ENCODE data around the gene OLFML2A.

Gene OLFML2A

DNA sequence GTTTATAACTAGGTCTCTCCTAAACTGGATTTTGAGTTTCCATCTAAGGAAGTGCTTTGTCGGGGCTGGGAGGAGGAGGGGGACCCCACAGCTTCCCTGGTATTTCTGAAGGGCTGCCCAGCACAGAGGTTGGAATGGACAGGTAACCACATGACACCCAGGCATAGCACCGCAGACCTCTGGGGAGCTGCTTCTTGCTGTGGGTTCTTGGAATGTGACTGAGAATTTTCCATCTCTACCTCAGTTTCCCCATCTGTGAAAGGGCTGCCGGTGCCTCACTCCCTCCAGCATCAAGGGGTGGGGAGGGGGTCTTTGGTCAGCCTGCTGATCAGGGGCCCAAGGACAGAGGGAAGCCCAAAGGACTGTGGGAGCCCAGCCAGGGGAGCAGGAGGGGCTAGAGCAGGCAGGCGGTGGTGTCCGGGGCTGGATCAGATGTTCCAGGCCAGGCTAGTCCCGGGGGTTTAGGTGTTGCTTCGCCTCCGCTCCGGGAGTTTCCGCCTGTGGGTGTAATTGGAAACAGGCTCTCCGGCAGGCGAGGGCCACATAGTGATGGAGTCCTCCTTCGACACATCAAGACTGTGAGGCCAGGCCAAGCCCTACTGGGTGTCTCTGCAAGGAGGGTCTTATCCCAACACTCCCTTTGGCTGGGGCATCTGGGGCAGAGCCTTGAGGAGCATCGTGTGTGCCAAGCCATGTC is 3.3 kb downstream of the OLFML2A start:
- Histone ChIP-seq H3K4me1 (ENCODE audit: insufficient read depth, low read length) (peaks cover 48% of the 10 kb centered on the region), H3K27me3 (ENCODE audit: control insufficient read depth in 1 of 2, insufficient read depth in 2 of 2, low read length in 2 of 2) (no peaks in the 10 kb centered on the region), H3K9me3 (ENCODE audit: low read length) (no peaks in the 10 kb centered on the region), H3K4me3 (ENCODE audit: low read depth in 1 of 2, low read length in 2 of 2) (peak overlapping the region; percentile 30 to 39), H3K9ac (ENCODE audit: low read length) (peak overlapping the region; percentile 34), H3K27ac (ENCODE audit: low read depth, low read length) (peak overlapping the region; percentile 29), H3K36me3 (ENCODE audit: insufficient read depth, low read length) (no peaks in the 10 kb centered on the region)

DNA sequence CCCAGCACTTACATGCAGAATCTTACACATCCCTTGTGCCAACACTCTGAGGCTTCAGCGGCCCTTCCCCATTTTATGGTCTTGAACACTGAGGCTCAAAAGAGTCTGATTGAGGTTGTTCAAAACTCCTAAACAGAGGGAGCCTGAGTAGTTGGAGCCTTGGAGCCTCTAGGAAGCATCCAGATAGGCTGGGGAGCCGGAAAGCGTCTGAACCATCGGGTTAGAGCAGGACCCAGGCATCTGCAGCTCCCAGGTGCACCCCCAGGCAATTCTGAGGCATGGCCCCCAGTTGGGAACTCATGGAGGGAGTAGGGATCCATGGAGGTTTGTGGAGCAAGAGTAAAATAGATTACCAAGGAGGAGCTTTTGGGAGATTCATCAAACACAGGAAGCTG is 3.8 kb downstream of the OLFML2A start:
- H3K27me3 ChIP-seq (ENCODE audit: control insufficient read depth in 1 of 2, insufficient read depth in 2 of 2, low read length in 2 of 2), result no peaks in the 10 kb centered on the region

DNA sequence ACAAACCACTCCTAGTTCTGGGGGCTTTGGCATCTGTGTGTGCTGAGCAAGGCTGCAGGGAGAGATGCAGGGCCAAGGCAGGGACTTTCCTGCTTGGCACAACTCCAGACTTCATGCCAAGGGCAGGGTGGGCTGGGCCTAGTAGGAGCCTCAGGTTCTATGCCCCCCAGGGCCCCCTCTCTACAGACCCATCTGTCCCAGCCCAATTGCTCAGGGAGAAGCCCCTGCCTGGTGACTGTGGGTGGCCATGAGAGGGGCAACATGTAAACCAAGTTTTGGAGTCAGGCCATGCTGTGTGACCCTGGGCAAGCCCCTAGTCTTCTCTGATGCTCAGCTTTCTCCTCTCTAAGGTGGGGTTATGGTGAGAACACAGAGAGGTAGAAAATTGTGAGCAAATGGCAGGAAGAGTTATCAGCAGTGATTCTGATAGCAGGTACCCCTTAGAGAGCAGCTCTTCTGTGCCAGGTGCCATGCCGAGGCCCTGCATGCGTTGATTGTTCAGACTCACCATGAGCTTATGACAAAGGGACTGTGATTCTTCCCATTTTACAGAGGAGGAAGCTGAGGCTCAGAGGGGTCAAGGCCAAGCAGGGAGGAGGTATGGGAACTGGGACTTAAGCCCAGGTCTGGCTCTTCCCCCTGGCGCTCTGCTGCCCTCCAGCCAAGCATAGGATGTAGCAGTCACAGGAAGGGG is 5.2 kb downstream of the OLFML2A start:
- Histone ChIP-seq H3K9ac (ENCODE audit: low read length) (no peak overlapping the region), H3K27ac (ENCODE audit: low read depth, low read length) (no peak overlapping the region), H3K9me3 (ENCODE audit: low read length) (no peaks in the 10 kb centered on the region), H3K4me1 (ENCODE audit: insufficient read depth, low read length) (peaks cover 42% of the 10 kb centered on the region), H3K27me3 (ENCODE audit: control insufficient read depth in 1 of 2, insufficient read depth in 2 of 2, low read length in 2 of 2) (no peaks in the 10 kb centered on the region), H3K4me3 (ENCODE audit: low read depth in 1 of 2, low read length in 2 of 2) (no peak overlapping the region), H3K36me3 (ENCODE audit: insufficient read depth, low read length) (peaks cover 4% of the 10 kb centered on the region)

More for the DNA sequence above, 3.8 kb downstream of the OLFML2A start:
- no peak overlapping the region for H3K4me3 ChIP-seq (ENCODE audit: low read depth in 1 of 2, low read length in 2 of 2)
- H3K36me3 ChIP-seq (ENCODE audit: insufficient read depth, low read length), result no peaks in the 10 kb centered on the region
- no peak overlapping the region for H3K9ac ChIP-seq (ENCODE audit: low read length)
- no peaks in the 10 kb centered on the region for H3K9me3 ChIP-seq (ENCODE audit: low read length)
- peaks cover 48% of the 10 kb centered on the region for H3K4me1 ChIP-seq (ENCODE audit: insufficient read depth, low read length)
- peak overlapping the region; percentile 29 for H3K27ac ChIP-seq (ENCODE audit: low read depth, low read length)

DNA sequence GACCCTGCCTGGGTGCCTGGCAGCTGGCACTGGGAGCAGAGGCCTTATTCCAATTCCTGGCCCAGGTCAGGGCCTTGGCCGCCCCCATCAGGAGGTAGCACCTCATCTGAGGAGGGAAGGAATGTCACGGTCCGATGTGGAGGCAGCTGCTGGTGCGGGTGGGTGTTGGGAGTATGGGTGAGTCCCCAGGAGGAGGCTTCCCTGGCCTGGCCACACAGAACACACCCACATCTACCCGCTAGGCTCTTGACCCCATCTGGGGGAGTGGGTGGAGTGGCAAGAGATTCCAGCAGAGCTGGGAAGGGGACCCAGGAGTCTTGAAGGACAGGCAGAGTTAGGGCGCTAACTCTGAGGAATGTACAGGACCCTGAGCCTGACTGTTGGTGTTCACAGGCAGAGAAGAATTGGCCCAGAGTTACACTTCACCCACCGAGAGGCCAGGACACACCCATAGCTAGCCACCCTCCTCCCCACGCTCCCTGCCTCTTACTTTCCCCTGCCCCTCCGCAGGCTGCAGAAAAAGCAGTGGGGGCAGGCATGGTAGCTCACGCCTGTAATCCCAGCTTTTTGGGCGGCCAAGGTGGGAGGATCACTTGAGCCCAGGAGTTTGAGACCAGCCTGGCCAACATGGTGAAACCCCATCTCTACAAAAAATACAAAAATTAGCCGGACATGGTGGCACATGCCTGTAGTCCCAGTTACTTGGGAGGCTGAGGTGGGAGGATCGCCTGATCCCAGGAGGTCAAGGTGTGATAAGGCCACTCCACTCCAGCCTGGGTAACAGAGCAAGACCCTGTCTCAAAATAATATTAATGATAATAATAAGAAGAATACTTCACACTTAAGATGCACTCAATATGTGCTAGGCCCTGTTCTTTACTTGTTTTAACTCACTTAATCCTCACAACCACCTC is 6.0 kb downstream of the OLFML2A start:
- H3K36me3 ChIP-seq (ENCODE audit: insufficient read depth, low read length), result peaks cover 4% of the 10 kb centered on the region
- no peak overlapping the region for H3K27ac ChIP-seq (ENCODE audit: low read depth, low read length)
- H3K27me3 ChIP-seq (ENCODE audit: control insufficient read depth in 1 of 2, insufficient read depth in 2 of 2, low read length in 2 of 2), result no peaks in the 10 kb centered on the region
- no peak overlapping the region for H3K9ac ChIP-seq (ENCODE audit: low read length)
- H3K4me3 ChIP-seq (ENCODE audit: low read depth in 1 of 2, low read length in 2 of 2), result no peak overlapping the region
- peaks cover 42% of the 10 kb centered on the region for H3K4me1 ChIP-seq (ENCODE audit: insufficient read depth, low read length)
- no peaks in the 10 kb centered on the region for H3K9me3 ChIP-seq (ENCODE audit: low read length)

DNA sequence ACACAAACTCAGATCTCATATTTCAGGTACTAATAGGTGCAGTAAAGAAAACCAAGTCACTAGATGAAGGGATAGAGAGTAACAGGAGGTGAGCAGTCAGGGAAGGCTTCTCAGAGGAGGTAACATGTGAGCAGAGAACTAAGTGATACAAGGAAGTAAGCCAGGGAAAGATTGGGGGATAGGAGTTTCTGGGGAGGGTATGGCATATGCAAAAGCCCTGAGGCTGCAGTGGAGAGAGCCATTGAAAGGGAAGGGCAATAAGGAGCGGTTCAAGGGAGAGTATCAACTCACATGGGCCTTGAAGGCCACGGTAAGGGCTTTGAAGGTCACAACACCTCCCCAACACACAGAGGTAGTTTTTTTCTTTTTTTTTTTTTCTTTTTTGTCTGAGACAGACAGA is 6.9 kb downstream of the OLFML2A start:
- Histone ChIP-seq H3K36me3 (ENCODE audit: insufficient read depth, low read length) (peaks cover 9% of the 10 kb centered on the region), H3K9ac (ENCODE audit: low read length) (no peak overlapping the region), H3K27ac (ENCODE audit: low read depth, low read length) (no peak overlapping the region), H3K4me1 (ENCODE audit: insufficient read depth, low read length) (peaks cover 37% of the 10 kb centered on the region), H3K9me3 (ENCODE audit: low read length) (no peaks in the 10 kb centered on the region), H3K4me3 (ENCODE audit: low read depth in 1 of 2, low read length in 2 of 2) (no peak overlapping the region), H3K27me3 (ENCODE audit: control insufficient read depth in 1 of 2, insufficient read depth in 2 of 2, low read length in 2 of 2) (no peaks in the 10 kb centered on the region)

DNA sequence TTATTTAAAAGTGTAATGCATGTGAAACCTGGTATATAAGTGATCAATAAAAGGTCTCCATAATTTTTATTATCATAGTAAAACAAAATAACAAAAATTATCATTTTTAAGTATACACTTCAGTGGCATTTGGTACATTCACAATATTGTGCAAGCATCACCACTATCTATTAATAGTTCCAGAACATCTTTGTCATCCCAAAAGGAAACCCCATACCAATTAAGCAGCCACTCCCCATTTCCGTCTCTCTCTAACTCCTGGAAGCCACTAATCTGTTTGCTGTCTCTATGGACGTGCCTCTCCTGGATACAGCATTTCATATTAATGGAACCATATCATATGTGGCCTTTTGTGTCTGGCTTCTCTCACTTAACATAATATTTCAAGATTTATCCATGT is 7.6 kb downstream of the OLFML2A start:
- no peak overlapping the region for H3K27ac ChIP-seq (ENCODE audit: low read depth, low read length)

DNA sequence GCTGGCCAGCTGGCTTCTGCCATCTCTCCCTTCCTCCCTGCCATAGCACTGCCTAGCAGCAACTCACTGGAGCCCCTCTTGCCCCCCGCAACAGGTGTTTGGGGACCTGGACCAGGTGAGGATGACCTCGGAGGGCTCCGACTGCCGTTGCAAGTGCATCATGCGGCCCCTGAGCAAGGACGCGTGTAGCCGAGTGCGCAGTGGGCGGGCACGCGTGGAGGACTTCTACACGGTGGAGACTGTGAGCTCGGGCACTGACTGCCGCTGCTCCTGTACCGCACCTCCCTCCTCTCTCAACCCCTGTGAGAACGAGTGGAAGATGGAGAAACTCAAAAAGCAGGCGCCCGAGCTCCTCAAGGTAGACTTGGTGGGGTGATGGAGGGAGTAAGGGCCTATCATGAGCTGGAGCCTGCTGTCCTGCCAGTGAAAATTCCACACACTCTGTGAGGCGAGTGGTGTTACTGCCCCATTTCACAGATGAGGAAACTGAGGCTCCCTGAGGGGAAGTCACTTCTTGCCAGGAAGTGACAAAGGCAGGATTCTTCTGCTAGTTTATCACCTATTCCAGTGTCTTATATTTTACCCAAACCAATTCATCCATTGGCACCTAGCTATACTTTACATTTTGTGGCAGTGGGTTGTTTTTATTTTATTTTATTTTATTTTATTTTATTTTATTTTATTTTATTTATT is 10.1 kb downstream of the OLFML2A start:
- H3K4me3 ChIP-seq (ENCODE audit: low read depth in 1 of 2, low read length in 2 of 2), result no peak overlapping the region

More for the DNA sequence above, 7.6 kb downstream of the OLFML2A start:
- no peak overlapping the region for H3K4me3 ChIP-seq (ENCODE audit: low read depth in 1 of 2, low read length in 2 of 2)
- H3K9me3 ChIP-seq (ENCODE audit: low read length), result no peaks in the 10 kb centered on the region
- no peak overlapping the region for H3K9ac ChIP-seq (ENCODE audit: low read length)
- peaks cover 15% of the 10 kb centered on the region for H3K36me3 ChIP-seq (ENCODE audit: insufficient read depth, low read length)
- no peaks in the 10 kb centered on the region for H3K27me3 ChIP-seq (ENCODE audit: control insufficient read depth in 1 of 2, insufficient read depth in 2 of 2, low read length in 2 of 2)
- peaks cover 30% of the 10 kb centered on the region for H3K4me1 ChIP-seq (ENCODE audit: insufficient read depth, low read length)

DNA sequence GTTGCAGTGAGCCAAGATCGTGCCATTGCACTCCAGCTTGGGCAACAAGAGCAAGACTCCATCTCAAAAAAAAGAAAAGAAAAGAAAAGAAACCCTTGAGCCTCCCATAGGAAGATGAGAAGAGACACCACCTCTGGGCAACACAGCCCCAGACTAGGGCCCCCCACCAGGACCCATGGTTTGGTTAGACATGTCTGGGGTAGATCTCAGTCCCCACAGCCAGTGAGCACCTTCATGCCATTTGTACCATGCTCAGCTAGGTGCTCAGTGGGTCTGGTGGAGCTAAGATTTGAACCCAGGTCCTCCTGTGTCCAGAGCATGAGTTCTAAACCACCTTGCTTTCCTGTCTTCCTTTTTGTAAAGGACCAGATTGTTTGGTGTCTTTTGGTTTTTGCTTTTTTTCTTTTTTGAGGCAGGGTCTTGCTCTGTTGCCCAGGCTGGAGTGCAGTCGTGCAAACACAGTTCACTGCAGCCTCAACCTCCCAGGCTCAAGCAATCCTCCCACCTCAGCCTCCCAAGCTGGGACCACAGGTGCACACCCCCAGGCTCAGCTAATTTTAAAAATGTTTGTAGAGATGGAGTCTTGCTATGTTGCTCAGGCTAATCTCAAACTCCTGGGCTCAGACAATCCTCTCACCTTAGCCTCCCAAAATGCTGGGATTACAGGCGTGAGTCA is 11.7 kb downstream of the OLFML2A start:
- H3K36me3 ChIP-seq (ENCODE audit: insufficient read depth, low read length), result peaks cover 28% of the 10 kb centered on the region
- no peak overlapping the region for H3K9ac ChIP-seq (ENCODE audit: low read length)
- H3K9me3 ChIP-seq (ENCODE audit: low read length), result no peaks in the 10 kb centered on the region
- H3K27ac ChIP-seq (ENCODE audit: low read depth, low read length), result no peak overlapping the region
- H3K27me3 ChIP-seq (ENCODE audit: control insufficient read depth in 1 of 2, insufficient read depth in 2 of 2, low read length in 2 of 2), result no peaks in the 10 kb centered on the region
- H3K4me1 ChIP-seq (ENCODE audit: insufficient read depth, low read length), result no peaks in the 10 kb centered on the region
- H3K4me3 ChIP-seq (ENCODE audit: low read depth in 1 of 2, low read length in 2 of 2), result no peak overlapping the region

More for the DNA sequence above, 10.1 kb downstream of the OLFML2A start:
- Histone ChIP-seq H3K27ac (ENCODE audit: low read depth, low read length) (no peak overlapping the region), H3K36me3 (ENCODE audit: insufficient read depth, low read length) (peaks cover 23% of the 10 kb centered on the region), H3K27me3 (ENCODE audit: control insufficient read depth in 1 of 2, insufficient read depth in 2 of 2, low read length in 2 of 2) (no peaks in the 10 kb centered on the region), H3K9me3 (ENCODE audit: low read length) (no peaks in the 10 kb centered on the region), H3K9ac (ENCODE audit: low read length) (no peak overlapping the region), H3K4me1 (ENCODE audit: insufficient read depth, low read length) (peaks cover 5% of the 10 kb centered on the region)

DNA sequence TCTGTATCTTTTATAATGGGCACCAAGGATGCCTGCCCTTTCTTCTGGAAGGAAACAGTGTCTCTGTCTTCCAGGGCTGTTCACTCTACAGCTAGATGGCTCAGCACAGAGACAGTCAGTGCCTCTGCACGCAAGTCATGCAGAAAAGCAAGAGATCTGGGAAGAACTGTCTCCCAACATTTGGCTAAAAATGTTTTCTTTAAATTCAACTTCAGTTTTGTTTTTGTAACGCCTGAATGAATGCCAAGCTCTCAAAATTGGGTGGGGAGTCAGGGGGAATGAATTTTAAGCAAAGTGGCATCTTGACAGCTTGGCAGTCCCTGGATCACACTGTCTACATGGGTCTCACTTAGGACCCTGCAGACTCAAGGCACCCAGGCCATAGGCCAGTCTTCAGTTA is 12.6 kb downstream of the OLFML2A start:
- no peak overlapping the region for H3K4me3 ChIP-seq (ENCODE audit: low read depth in 1 of 2, low read length in 2 of 2)
- no peak overlapping the region for H3K9ac ChIP-seq (ENCODE audit: low read length)
- H3K9me3 ChIP-seq (ENCODE audit: low read length), result no peaks in the 10 kb centered on the region
- no peaks in the 10 kb centered on the region for H3K4me1 ChIP-seq (ENCODE audit: insufficient read depth, low read length)
- peaks cover 28% of the 10 kb centered on the region for H3K36me3 ChIP-seq (ENCODE audit: insufficient read depth, low read length)
- no peak overlapping the region for H3K27ac ChIP-seq (ENCODE audit: low read depth, low read length)
- H3K27me3 ChIP-seq (ENCODE audit: control insufficient read depth in 1 of 2, insufficient read depth in 2 of 2, low read length in 2 of 2), result no peaks in the 10 kb centered on the region

DNA sequence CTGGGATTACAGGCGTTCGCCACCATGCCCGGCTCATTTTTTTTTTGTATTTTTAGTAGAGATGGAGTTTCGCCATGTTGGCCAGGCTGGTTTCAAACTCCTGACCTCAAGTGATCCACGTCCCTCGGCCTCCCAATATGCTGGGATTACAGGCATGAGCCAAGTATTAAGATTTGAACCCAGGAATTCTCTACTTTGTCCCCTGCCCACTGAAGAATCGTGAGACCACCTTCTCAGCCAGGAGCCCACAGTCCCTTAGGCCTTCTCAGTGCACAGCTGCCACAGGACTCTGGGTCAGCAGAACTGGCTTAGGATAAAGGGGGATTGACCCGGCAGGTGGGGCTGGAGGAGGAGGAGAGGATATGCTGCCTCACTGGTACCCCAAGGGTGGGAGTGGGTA is 13.4 kb downstream of the OLFML2A start:
- no peak overlapping the region for H3K9ac ChIP-seq (ENCODE audit: low read length)
- no peak overlapping the region for H3K27ac ChIP-seq (ENCODE audit: low read depth, low read length)
- H3K36me3 ChIP-seq (ENCODE audit: insufficient read depth, low read length), result peaks cover 28% of the 10 kb centered on the region
- H3K27me3 ChIP-seq (ENCODE audit: control insufficient read depth in 1 of 2, insufficient read depth in 2 of 2, low read length in 2 of 2), result no peaks in the 10 kb centered on the region
- H3K4me1 ChIP-seq (ENCODE audit: insufficient read depth, low read length), result no peaks in the 10 kb centered on the region
- no peak overlapping the region for H3K4me3 ChIP-seq (ENCODE audit: low read depth in 1 of 2, low read length in 2 of 2)
- no peaks in the 10 kb centered on the region for H3K9me3 ChIP-seq (ENCODE audit: low read length)
